CD14-positive monocyte (primary cell): ENCODE results near the gene MUTYH. TPM values are rescaled to one million over a fixed set of nuclear protein-coding genes. Genes with fewer than 3 reads are reported as not detected.
A peak's percentile ranks its signal among the peaks of the same experiment; 100 is the strongest.

Experiments
- DNase-seq, 3 donors: peaks; one replicate each; pipeline ENCODE4 v3.0.0-alpha.2; 2011 to 2022
- H2AFZ ChIP-seq: 2 replicates; pipeline ENCODE4 v1.6.0; 2012; ENCODE audit warnings: mild to moderate bottlenecking, low read depth, low read length, inconsistent platforms; ENCODE audit not compliant: insufficient read depth, poor library complexity, severe bottlenecking
- H3K27ac ChIP-seq, 2 donors: 1 replicate in 1 of 2; 2 replicates in 1 of 2; pipeline ENCODE4 v1.5.1; 2012 to 2013; ENCODE audit warnings: low read length in 2 of 2, control low read depth in 1 of 2, inconsistent platforms in 1 of 2, low read depth in 1 of 2, mild to moderate bottlenecking in 1 of 2
- H3K27me3 ChIP-seq, 2 donors: one replicate each; pipeline versions ENCODE4 v1.6.0 to v1.6.1; 2011 to 2013; ENCODE audit warnings: low read length in 2 of 2; ENCODE audit not compliant: control insufficient read depth in 2 of 2, insufficient read depth in 2 of 2
- H3K36me3 ChIP-seq, 2 donors: replicated peaks in 1 of 2; 1 replicate in 1 of 2; 2 replicates in 1 of 2; pipeline versions ENCODE4 v1.5.1 to v1.6.1; 2012 to 2013; ENCODE audit warnings: low read length in 2 of 2, control low read depth in 1 of 2, inconsistent platforms in 1 of 2, mild to moderate bottlenecking in 1 of 2; ENCODE audit not compliant: insufficient read depth in 2 of 2, control insufficient read depth in 1 of 2
- H3K4me1 ChIP-seq, 2 donors: 1 replicate in 1 of 2; 2 replicates in 1 of 2; pipeline versions ENCODE4 v1.5.1 to v1.6.1; 2012 to 2013; ENCODE audit warnings: low read length in 2 of 2, control low read depth in 1 of 2, inconsistent platforms in 1 of 2, mild to moderate bottlenecking in 1 of 2, moderate library complexity in 1 of 2; ENCODE audit not compliant: insufficient read depth in 2 of 2, control insufficient read depth in 1 of 2
- H3K4me2 ChIP-seq: replicated peaks from 2 replicates; pipeline ENCODE3; 2012; ENCODE audit warnings: low read length, moderate library complexity, mild to moderate bottlenecking; ENCODE audit not compliant: poor library complexity, severe bottlenecking; ENCODE audit errors: extremely low read depth
- H3K4me3 ChIP-seq, 3 experiments: fragments of 200-600 bp in 1 of 3; sonication (generic) in 1 of 3; replicated peaks in 1 of 3; 1 replicate in 2 of 3; 2 replicates in 1 of 3; pipeline ENCODE4 v1.5.1; 2011 to 2013; ENCODE audit warnings: low read length in 3 of 3, mild to moderate bottlenecking in 3 of 3, control low read depth in 2 of 3, low read depth in 2 of 3, inconsistent platforms in 1 of 3, moderate library complexity in 1 of 3
- H3K79me2 ChIP-seq: 2 replicates; pipeline ENCODE4 v1.6.0; 2012; ENCODE audit warnings: mild to moderate bottlenecking, control low read depth, inconsistent platforms, low read length, moderate library complexity; ENCODE audit not compliant: insufficient read depth
- H3K9ac ChIP-seq: 2 replicates; pipeline ENCODE4 v1.6.0; 2017; ENCODE audit warnings: low read length, mild to moderate bottlenecking; ENCODE audit not compliant: insufficient read depth, poor library complexity, severe bottlenecking
- H3K9me3 ChIP-seq, 2 donors: replicated peaks in 1 of 2; 1 replicate in 1 of 2; 2 replicates in 1 of 2; pipeline versions ENCODE4 v1.5.1 to v1.6.1; 2012 to 2013; ENCODE audit warnings: low read length in 2 of 2, control low read depth in 1 of 2; ENCODE audit not compliant: control insufficient read depth in 1 of 2, insufficient read depth in 1 of 2
- H4K20me1 ChIP-seq: 2 replicates; pipeline ENCODE4 v1.6.0; 2012; ENCODE audit warnings: mild to moderate bottlenecking, low read length, control low read depth, moderate library complexity; ENCODE audit not compliant: insufficient read depth
- H3K27ac Mint-ChIP-seq, 7 donors: one replicate each; pipeline ENCODE4 v1.8.0; 2020; ENCODE audit warnings: mild to moderate bottlenecking in 7 of 7, mixed read lengths in 7 of 7, moderate library complexity in 6 of 7, inconsistent platforms in 2 of 7
- H3K27me3 Mint-ChIP-seq, 3 donors: one replicate each; pipeline ENCODE4 v1.8.0; 2021 to 2022; ENCODE audit warnings: low read depth in 3 of 3, mild to moderate bottlenecking in 3 of 3, mixed read lengths in 3 of 3, moderate library complexity in 3 of 3, inconsistent platforms in 1 of 3
- H3K36me3 Mint-ChIP-seq, 2 donors: one replicate each; pipeline ENCODE4 v1.8.0; 2020; ENCODE audit warnings: mixed read lengths in 2 of 2, inconsistent platforms in 1 of 2, mild to moderate bottlenecking in 1 of 2
- H3K4me1 Mint-ChIP-seq: one replicate; pipeline ENCODE4 v1.8.0; 2020; ENCODE audit warnings: mild to moderate bottlenecking, mixed read lengths
- H3K4me3 Mint-ChIP-seq, 2 donors: one replicate each; pipeline ENCODE4 v1.8.0; 2020; ENCODE audit warnings: mild to moderate bottlenecking in 2 of 2, mixed read lengths in 2 of 2, moderate library complexity in 1 of 2
- H3K9me3 Mint-ChIP-seq, 7 donors: one replicate each; pipeline ENCODE4 v1.8.0; 2020 to 2022; ENCODE audit warnings: mixed read lengths in 7 of 7, mild to moderate bottlenecking in 6 of 7, moderate library complexity in 6 of 7, inconsistent platforms in 2 of 7
- WGBS: methylation state at CpG from one replicate; pipeline ENCODE4 v1.1.5; 2013; ENCODE audit warnings: missing lambda C conversion rate; ENCODE audit not compliant: insufficient coverage; 5-methylcytosine and 5-hydroxymethylcytosine counted together
- intact Hi-C, 2 donors: fragments of 100-400 bp; cut with micrococcal nuclease; formaldehyde crosslinking; loops; one replicate each; pipeline versions ENCODE4 v1.15.0 to v1.15.1; 2023
- polyA plus RNA-seq, 3 donors: library from polyadenylated mRNA; depleted of rRNA in 1 of 3; unstranded in 2 of 3; stranded (reverse) in 1 of 3; fragments of 300-500 nt in 2 of 3; fragments of >200 nt in 1 of 3; fragmentation: Illumina TruSeq in 2 of 3; gene quantifications; 1 replicate in 2 of 3; 2 replicates in 1 of 3; pipeline ENCODE4 v1.2.3, GENCODE V29; 2012 to 2021
- TF ChIP-seq, protein P1 (sequence below): fragments of 200-600 bp; IDR thresholded peaks from one replicate; pipeline ENCODE4 v1.8.0; 2022; ENCODE audit warnings: antibody characterized with exemption, mild to moderate bottlenecking

Gene MUTYH
- polyA plus RNA-seq, 3 donors = 6.7 to 22.9 (median 8.1) TPM

- peaks cover 31 to 39% of the 10 kb centered on the region in 2 donors for H3K36me3 Mint-ChIP-seq
- Histone ChIP-seq H3K4me1 (peaks cover 15 to 18% of the 10 kb centered on the region in 2 donors), H3K4me3 (no peak overlapping the region), H4K20me1 (no peaks in the 10 kb centered on the region), H3K27ac (no peak overlapping the region), H3K36me3 (peaks cover 25 to 45% of the 10 kb centered on the region in 2 donors), H2AFZ (no peak overlapping the region), H3K27me3 (peaks cover 0 to 4% of the 10 kb centered on the region in 2 donors), H3K9ac (no peak overlapping the region), H3K4me2 (no peak overlapping the region), H3K9me3 (no peaks in the 10 kb centered on the region), H3K79me2 (no peaks in the 10 kb centered on the region)
- peaks cover 2 to 18% (median 6%) of the 10 kb centered on the region in 3 donors for H3K27me3 Mint-ChIP-seq
- no peak overlapping the region for H3K27ac Mint-ChIP-seq
- peaks cover 0 to 3% (median 0%) of the 10 kb centered on the region in 7 donors for H3K9me3 Mint-ChIP-seq
- H3K4me3 Mint-ChIP-seq = no peak overlapping the region
- no peak for DNase-seq
- TF ChIP-seq, protein P1, sequence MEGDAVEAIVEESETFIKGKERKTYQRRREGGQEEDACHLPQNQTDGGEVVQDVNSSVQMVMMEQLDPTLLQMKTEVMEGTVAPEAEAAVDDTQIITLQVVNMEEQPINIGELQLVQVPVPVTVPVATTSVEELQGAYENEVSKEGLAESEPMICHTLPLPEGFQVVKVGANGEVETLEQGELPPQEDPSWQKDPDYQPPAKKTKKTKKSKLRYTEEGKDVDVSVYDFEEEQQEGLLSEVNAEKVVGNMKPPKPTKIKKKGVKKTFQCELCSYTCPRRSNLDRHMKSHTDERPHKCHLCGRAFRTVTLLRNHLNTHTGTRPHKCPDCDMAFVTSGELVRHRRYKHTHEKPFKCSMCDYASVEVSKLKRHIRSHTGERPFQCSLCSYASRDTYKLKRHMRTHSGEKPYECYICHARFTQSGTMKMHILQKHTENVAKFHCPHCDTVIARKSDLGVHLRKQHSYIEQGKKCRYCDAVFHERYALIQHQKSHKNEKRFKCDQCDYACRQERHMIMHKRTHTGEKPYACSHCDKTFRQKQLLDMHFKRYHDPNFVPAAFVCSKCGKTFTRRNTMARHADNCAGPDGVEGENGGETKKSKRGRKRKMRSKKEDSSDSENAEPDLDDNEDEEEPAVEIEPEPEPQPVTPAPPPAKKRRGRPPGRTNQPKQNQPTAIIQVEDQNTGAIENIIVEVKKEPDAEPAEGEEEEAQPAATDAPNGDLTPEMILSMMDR = no peak
- intact Hi-C loops = no loop called here
- no CpG with 5 or more reads among the region's 5 CpGs for WGBS
- peaks cover 19% of the 10 kb centered on the region for H3K4me1 Mint-ChIP-seq
Measured at GRCh38 chr1:45328680-45329079, 11.6 kb downstream of the MUTYH start.

- peaks cover 0 to 4% of the 10 kb centered on the region in 2 donors for H3K27me3 ChIP-seq
- WGBS = 73% methylated on average over 17 of the region's 19 CpGs
- H2AFZ ChIP-seq = no peak overlapping the region
- H3K9me3 ChIP-seq = no peaks in the 10 kb centered on the region
- H3K27ac ChIP-seq = no peak overlapping the region
- H3K4me1 ChIP-seq = peaks cover 15 to 18% of the 10 kb centered on the region in 2 donors
- peaks cover 20 to 37% of the 10 kb centered on the region in 2 donors for H3K36me3 ChIP-seq
- H4K20me1 ChIP-seq = no peaks in the 10 kb centered on the region
- H3K79me2 ChIP-seq = no peaks in the 10 kb centered on the region
- peak overlapping the region; percentile 84 for H3K4me2 ChIP-seq
- peaks cover 25 to 35% of the 10 kb centered on the region in 2 donors for H3K36me3 Mint-ChIP-seq
- peaks cover 19% of the 10 kb centered on the region for H3K4me1 Mint-ChIP-seq
- peaks cover 0 to 3% (median 0%) of the 10 kb centered on the region in 7 donors for H3K9me3 Mint-ChIP-seq
- no peak for DNase-seq
- no peak overlapping the region for H3K9ac ChIP-seq
- peaks cover 2 to 18% (median 6%) of the 10 kb centered on the region in 3 donors for H3K27me3 Mint-ChIP-seq
- intact Hi-C loops = no loop called here
- H3K27ac Mint-ChIP-seq = no peak overlapping the region
- peak overlapping the region in 1 of 3 experiments; percentile 76 for H3K4me3 ChIP-seq
- TF ChIP-seq, protein P1 = no peak
- H3K4me3 Mint-ChIP-seq = peak overlapping the region; percentile 46 to 83
Measured at GRCh38 chr1:45327644-45328515, 12.4 kb downstream of the MUTYH start.
